IMR-90 (cell line): ENCODE data around the gene DIP2B. TPM values are rescaled to one million over a fixed set of nuclear protein-coding genes. Genes with fewer than 3 reads are reported as not detected.

ENCODE experiments used
- ATAC-seq: fragments of 200-7000 bp; cut with Tn5 transposase; 2 replicates; pipeline ENCODE4 v1.9.1; 2020; ENCODE audit warnings: low read depth, mild to moderate bottlenecking, moderate library complexity
- BruUV-seq: library from RNA; stranded (reverse); fragments of 400-500 nt; replicated peaks from 2 replicates; lab custom pipeline; 2021; lab: Mats Ljungman, UMichigan
- CTCF ChIA-PET: fragments of 300-600 bp; formaldehyde crosslinking; extraction: SDS; loops from one replicate; lab custom pipeline; 2021; ENCODE audit warnings: antibody characterized with exemption; lab: Yijun Ruan, JAX
- POLR2A ChIA-PET: fragments of 300-600 bp; sonication (Branson Sonifier 250); formaldehyde crosslinking; loops from one replicate; lab custom pipeline; 2022; ENCODE audit warnings: antibody characterized with exemption; ENCODE audit not compliant: unreplicated experiment; lab: Charles Lee
- DNase-seq: peaks from one replicate; pipeline ENCODE4 v3.0.0; 2013
- H2AFZ ChIP-seq: replicated peaks from 2 replicates; pipeline ENCODE3; 2013; ENCODE audit warnings: low read length, mild to moderate bottlenecking; ENCODE audit not compliant: poor library complexity
- H2AK5ac ChIP-seq: 2 replicates; pipeline ENCODE4 v1.6.1; 2013; ENCODE audit warnings: low read depth, low read length, inconsistent platforms
- H2AK9ac ChIP-seq: replicated peaks from 2 replicates; pipeline ENCODE3; 2013; ENCODE audit warnings: mild to moderate bottlenecking, low read depth, low read length, moderate library complexity; ENCODE audit not compliant: poor library complexity
- H2BK120ac ChIP-seq: 2 replicates; pipeline ENCODE4 v1.6.1; 2013; ENCODE audit warnings: low read depth, low read length, inconsistent platforms
- H2BK15ac ChIP-seq: 3 replicates; pipeline ENCODE4 v1.6.1; 2013; ENCODE audit warnings: low read depth, low read length, inconsistent platforms
- H2BK20ac ChIP-seq: 2 replicates; pipeline ENCODE4 v1.6.1; 2013; ENCODE audit warnings: low read depth, mild to moderate bottlenecking, inconsistent platforms, low read length, moderate library complexity
- H2BK5ac ChIP-seq: 2 replicates; pipeline ENCODE4 v1.6.1; 2013; ENCODE audit warnings: mild to moderate bottlenecking, low read depth, low read length, inconsistent platforms; ENCODE audit not compliant: poor library complexity, severe bottlenecking
- H3K14ac ChIP-seq: replicated peaks from 2 replicates; pipeline ENCODE4 v1.6.1; 2013; ENCODE audit warnings: low read depth, low read length, inconsistent platforms
- H3K18ac ChIP-seq: 2 replicates; pipeline ENCODE4 v1.6.1; 2013; ENCODE audit warnings: low read depth, low read length, control low read depth
- H3K23ac ChIP-seq: 2 replicates; pipeline ENCODE4 v1.6.1; 2013; ENCODE audit warnings: low read depth, low read length, inconsistent platforms
- H3K27ac ChIP-seq: 2 replicates; pipeline ENCODE4 v1.5.1; 2013; ENCODE audit warnings: mild to moderate bottlenecking, control low read depth, low read length; ENCODE audit not compliant: insufficient read depth
- H3K27me3 ChIP-seq: 2 replicates; pipeline ENCODE4 v1.6.1; 2013; ENCODE audit warnings: low read length; ENCODE audit not compliant: control insufficient read depth, insufficient read depth
- H3K36me3 ChIP-seq: 2 replicates; pipeline ENCODE4 v1.6.1; 2013; ENCODE audit warnings: low read length, mixed read lengths; ENCODE audit not compliant: control insufficient read depth, insufficient read depth
- H3K4ac ChIP-seq: 2 replicates; pipeline ENCODE4 v1.6.1; 2013; ENCODE audit warnings: low read depth, low read length, inconsistent platforms
- H3K4me1 ChIP-seq: 2 replicates; pipeline ENCODE4 v1.6.1; 2013; ENCODE audit warnings: low read length, mixed read lengths; ENCODE audit not compliant: control insufficient read depth, insufficient read depth
- H3K4me2 ChIP-seq: 2 replicates; pipeline ENCODE4 v1.6.1; 2013; ENCODE audit warnings: low read depth, mild to moderate bottlenecking, control low read depth, low read length, moderate library complexity
- H3K4me3 ChIP-seq: 2 replicates; pipeline ENCODE4 v1.5.1; 2013; ENCODE audit warnings: low read depth, mild to moderate bottlenecking, control low read depth, low read length, moderate library complexity; ENCODE audit not compliant: insufficient read depth
- H3K56ac ChIP-seq: 2 replicates; pipeline ENCODE4 v1.6.1; 2013; ENCODE audit warnings: low read length, inconsistent platforms; ENCODE audit not compliant: insufficient read depth; ENCODE audit errors: extremely low read depth
- H3K79me1 ChIP-seq, 2 experiments: 2 replicates each; pipeline ENCODE4 v1.6.1; 2013; ENCODE audit warnings: low read length in 2 of 2, inconsistent platforms in 1 of 2, low read depth in 1 of 2
- H3K9ac ChIP-seq: 2 replicates; pipeline ENCODE4 v1.6.1; 2013; ENCODE audit warnings: low read depth, low read length, control low read depth
- H3K9me1 ChIP-seq: 2 replicates; pipeline ENCODE4 v1.6.1; 2013; ENCODE audit warnings: low read length, inconsistent platforms; ENCODE audit not compliant: insufficient read depth
- H3K9me3 ChIP-seq: 2 replicates; pipeline ENCODE4 v1.6.1; 2013; ENCODE audit warnings: low read length; ENCODE audit not compliant: control insufficient read depth, insufficient read depth
- H4K20me1 ChIP-seq: 2 replicates; pipeline ENCODE4 v1.6.1; 2013; ENCODE audit warnings: low read length, inconsistent platforms; ENCODE audit not compliant: insufficient read depth
- H4K5ac ChIP-seq: 2 replicates; pipeline ENCODE4 v1.6.1; 2013; ENCODE audit warnings: mild to moderate bottlenecking, low read depth, low read length, control low read depth
- H4K8ac ChIP-seq, 2 experiments: 2 replicates each; pipeline ENCODE4 v1.6.1; 2013; ENCODE audit warnings: low read depth in 2 of 2, low read length in 2 of 2, control low read depth in 1 of 2, inconsistent platforms in 1 of 2
- H4K91ac ChIP-seq: 2 replicates; pipeline ENCODE4 v1.6.1; 2013; ENCODE audit warnings: low read depth, low read length, inconsistent platforms; ENCODE audit not compliant: insufficient read depth
- CHD1 ChIP-seq: IDR thresholded peaks from 2 replicates; pipeline ENCODE4 v1.6.1; 2012; ENCODE audit warnings: low read depth, low read length, improper control_type of control experiment
- MXI1 ChIP-seq: IDR thresholded peaks from 2 replicates; pipeline ENCODE4 v1.6.1; 2012; ENCODE audit warnings: low read depth, mild to moderate bottlenecking, low read length, moderate library complexity, borderline replicate concordance
- RAD21 ChIP-seq: IDR thresholded peaks from 2 replicates; pipeline ENCODE4 v1.6.1; 2012; ENCODE audit warnings: low read length, improper control_type of control experiment
- RFX5 ChIP-seq: IDR thresholded peaks from 2 replicates; pipeline ENCODE4 v1.8.0; 2012; ENCODE audit warnings: low read depth, mild to moderate bottlenecking, low read length, moderate library complexity
- WGBS, 2 experiments: methylation state at CpG; one replicate each; pipeline versions ENCODE4 v1.1.5 to v1.1.7; 2013; ENCODE audit warnings: missing lambda C conversion rate in 2 of 2; ENCODE audit not compliant: insufficient read length in 1 of 2; ENCODE audit errors: extremely low coverage in 2 of 2; 5-methylcytosine and 5-hydroxymethylcytosine counted together
- dilution Hi-C: fragments of 300-500 bp; cut with HindIII; formaldehyde crosslinking; loops from one replicate; pipeline ENCODE4 v1.14.3; 2018; ENCODE audit warnings: low sequenced_read_pairs; ENCODE audit not compliant: unreplicated experiment
- in situ Hi-C: fragments of 300-500 bp; cut with MboI; formaldehyde crosslinking; loops from 3 replicates; pipeline ENCODE4 v1.14.3; 2019; ENCODE audit warnings: low sequenced_read_pairs, inconsistent platforms, mixed read lengths
- intact Hi-C: fragments of 100-400 bp; cut with micrococcal nuclease; formaldehyde crosslinking; loops from 2 replicates; pipeline ENCODE4 v1.10.0; 2022
- polyA plus RNA-seq, 3 experiments: library from polyadenylated mRNA; depleted of rRNA; stranded (reverse); fragments of >200 nt; gene quantifications; 2 replicates each; pipeline ENCODE4 v1.2.3, GENCODE V29; 2012; ENCODE audit warnings: low replicate concordance in 1 of 3
- total RNA-seq: library from RNA; depleted of rRNA; stranded (reverse); fragments of >200 nt; gene quantifications from 2 replicates; pipeline ENCODE4 v1.2.3, GENCODE V29; 2012
- TF ChIP-seq, protein P1 (sequence below): conservative IDR thresholded peaks from 2 replicates; pipeline ENCODE4 v1.5.1; 2012; ENCODE audit warnings: mild to moderate bottlenecking, low read depth, low read length, improper control_type of control experiment

Gene DIP2B
- total and polyA plus RNA-seq, 2 of the 4 experiments (the other 2 are of a cell fraction) = 7.7 to 12.9 TPM

GRCh38 chr12:50555471-50555885 is 50.7 kb downstream of the DIP2B start:
- intact Hi-C loops (loop anchor here (5.0 kb wide), 1 partner anchor 33 kb away; no protein-coding TSS in a partner anchor), in situ Hi-C loops (no loop called here), dilution Hi-C loops (no loop called here)
- 79% methylated on average over 2 of the region's 4 CpGs; no CpG with 5 or more reads in 1 of the 2 experiments for WGBS, 2 experiments
- ATAC-seq (no peak), DNase-seq (no peak)
- no peak for TF ChIP-seq CHD1
- TF ChIP-seq, protein P1, sequence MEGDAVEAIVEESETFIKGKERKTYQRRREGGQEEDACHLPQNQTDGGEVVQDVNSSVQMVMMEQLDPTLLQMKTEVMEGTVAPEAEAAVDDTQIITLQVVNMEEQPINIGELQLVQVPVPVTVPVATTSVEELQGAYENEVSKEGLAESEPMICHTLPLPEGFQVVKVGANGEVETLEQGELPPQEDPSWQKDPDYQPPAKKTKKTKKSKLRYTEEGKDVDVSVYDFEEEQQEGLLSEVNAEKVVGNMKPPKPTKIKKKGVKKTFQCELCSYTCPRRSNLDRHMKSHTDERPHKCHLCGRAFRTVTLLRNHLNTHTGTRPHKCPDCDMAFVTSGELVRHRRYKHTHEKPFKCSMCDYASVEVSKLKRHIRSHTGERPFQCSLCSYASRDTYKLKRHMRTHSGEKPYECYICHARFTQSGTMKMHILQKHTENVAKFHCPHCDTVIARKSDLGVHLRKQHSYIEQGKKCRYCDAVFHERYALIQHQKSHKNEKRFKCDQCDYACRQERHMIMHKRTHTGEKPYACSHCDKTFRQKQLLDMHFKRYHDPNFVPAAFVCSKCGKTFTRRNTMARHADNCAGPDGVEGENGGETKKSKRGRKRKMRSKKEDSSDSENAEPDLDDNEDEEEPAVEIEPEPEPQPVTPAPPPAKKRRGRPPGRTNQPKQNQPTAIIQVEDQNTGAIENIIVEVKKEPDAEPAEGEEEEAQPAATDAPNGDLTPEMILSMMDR = no peak
- TF ChIP-seq RFX5 = no peak
- no peak for TF ChIP-seq RAD21
- TF ChIP-seq MXI1 = no peak
- H2BK120ac ChIP-seq = no peak overlapping the region
- H3K9me3 ChIP-seq = no peaks in the 10 kb centered on the region
- no TSS peak for BruUV-seq
- H2BK20ac ChIP-seq = no peak overlapping the region
- no peak overlapping the region for H2BK5ac ChIP-seq
- no peaks in the 10 kb centered on the region for H3K36me3 ChIP-seq
- peaks cover 7% of the 10 kb centered on the region; the same call in 1 of the 2 replicates for H3K9me1 ChIP-seq
- peaks cover 12% of the 10 kb centered on the region for H4K20me1 ChIP-seq
- H4K8ac ChIP-seq = no peak overlapping the region
- no peak overlapping the region for H2AFZ ChIP-seq
- H3K27ac ChIP-seq = no peak overlapping the region
- H4K91ac ChIP-seq = no peak overlapping the region
- H3K27me3 ChIP-seq = no peaks in the 10 kb centered on the region
- ChIA-PET CTCF (no interaction called here), POLR2A (no interaction called here)
- H3K4me2 ChIP-seq = no peak overlapping the region
- no peak overlapping the region for H3K18ac ChIP-seq
- no peak overlapping the region for H2AK9ac ChIP-seq
- H2AK5ac ChIP-seq = no peak overlapping the region
- peaks cover 4% of the 10 kb centered on the region for H3K4me1 ChIP-seq
- peaks cover 27 to 60% of the 10 kb centered on the region in 2 experiments for H3K79me1 ChIP-seq
- no peak overlapping the region for H3K23ac ChIP-seq
- H3K4ac ChIP-seq = no peak overlapping the region
- no peak overlapping the region for H2BK15ac ChIP-seq
- no peak overlapping the region for H3K56ac ChIP-seq
- H4K5ac ChIP-seq = no peak overlapping the region
- no peak overlapping the region for H3K4me3 ChIP-seq
- H3K14ac ChIP-seq = no peak overlapping the region
- no peak overlapping the region for H3K9ac ChIP-seq
